HL-60 (cell line): ENCODE data around the gene RERG.

Experiments
- POLR2AphosphoS5 ChIP-seq: IDR thresholded peaks from 2 replicates; pipeline ENCODE4 v1.6.1; 2012; ENCODE audit warnings: low read depth
- SPI1 ChIP-seq: IDR thresholded peaks from 2 replicates; pipeline ENCODE4 v1.6.1; 2012; ENCODE audit warnings: low read depth, mild to moderate bottlenecking, borderline replicate concordance
- TF ChIP-seq, protein P1 (sequence below): IDR thresholded peaks from one replicate; pipeline ENCODE4 v1.5.1; 2011; ENCODE audit warnings: low read length, control low read depth, inconsistent platforms; ENCODE audit not compliant: insufficient read depth
- TF ChIP-seq, protein P2 (sequence below): IDR thresholded peaks from 2 replicates; pipeline ENCODE4 v1.6.1; 2012; ENCODE audit warnings: low read depth; ENCODE audit not compliant: insufficient replicate concordance

DNA sequence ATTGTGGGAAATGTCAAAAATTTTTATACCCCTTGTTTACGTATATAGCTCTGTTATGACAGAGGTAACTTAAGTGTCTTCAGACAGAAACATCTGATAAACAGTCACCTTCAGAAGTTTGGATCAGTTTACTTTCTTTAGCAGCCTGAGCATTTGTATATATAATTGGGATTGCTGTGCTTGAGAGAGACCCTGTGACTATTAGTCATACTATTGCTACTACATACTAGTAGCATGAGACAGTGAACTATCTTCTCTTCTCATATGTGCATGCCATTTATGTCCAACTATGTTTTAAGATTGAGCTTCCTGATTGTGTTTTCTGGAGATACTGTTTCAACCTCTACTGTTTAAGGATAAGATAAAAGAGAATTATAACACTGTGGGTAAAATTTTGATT lies 146.9 kb downstream of the RERG start:
- TF ChIP-seq, protein P1, sequence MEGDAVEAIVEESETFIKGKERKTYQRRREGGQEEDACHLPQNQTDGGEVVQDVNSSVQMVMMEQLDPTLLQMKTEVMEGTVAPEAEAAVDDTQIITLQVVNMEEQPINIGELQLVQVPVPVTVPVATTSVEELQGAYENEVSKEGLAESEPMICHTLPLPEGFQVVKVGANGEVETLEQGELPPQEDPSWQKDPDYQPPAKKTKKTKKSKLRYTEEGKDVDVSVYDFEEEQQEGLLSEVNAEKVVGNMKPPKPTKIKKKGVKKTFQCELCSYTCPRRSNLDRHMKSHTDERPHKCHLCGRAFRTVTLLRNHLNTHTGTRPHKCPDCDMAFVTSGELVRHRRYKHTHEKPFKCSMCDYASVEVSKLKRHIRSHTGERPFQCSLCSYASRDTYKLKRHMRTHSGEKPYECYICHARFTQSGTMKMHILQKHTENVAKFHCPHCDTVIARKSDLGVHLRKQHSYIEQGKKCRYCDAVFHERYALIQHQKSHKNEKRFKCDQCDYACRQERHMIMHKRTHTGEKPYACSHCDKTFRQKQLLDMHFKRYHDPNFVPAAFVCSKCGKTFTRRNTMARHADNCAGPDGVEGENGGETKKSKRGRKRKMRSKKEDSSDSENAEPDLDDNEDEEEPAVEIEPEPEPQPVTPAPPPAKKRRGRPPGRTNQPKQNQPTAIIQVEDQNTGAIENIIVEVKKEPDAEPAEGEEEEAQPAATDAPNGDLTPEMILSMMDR, result no peak
- TF ChIP-seq POLR2AphosphoS5 (no peak), SPI1 (no peak)
- TF ChIP-seq, protein P2, sequence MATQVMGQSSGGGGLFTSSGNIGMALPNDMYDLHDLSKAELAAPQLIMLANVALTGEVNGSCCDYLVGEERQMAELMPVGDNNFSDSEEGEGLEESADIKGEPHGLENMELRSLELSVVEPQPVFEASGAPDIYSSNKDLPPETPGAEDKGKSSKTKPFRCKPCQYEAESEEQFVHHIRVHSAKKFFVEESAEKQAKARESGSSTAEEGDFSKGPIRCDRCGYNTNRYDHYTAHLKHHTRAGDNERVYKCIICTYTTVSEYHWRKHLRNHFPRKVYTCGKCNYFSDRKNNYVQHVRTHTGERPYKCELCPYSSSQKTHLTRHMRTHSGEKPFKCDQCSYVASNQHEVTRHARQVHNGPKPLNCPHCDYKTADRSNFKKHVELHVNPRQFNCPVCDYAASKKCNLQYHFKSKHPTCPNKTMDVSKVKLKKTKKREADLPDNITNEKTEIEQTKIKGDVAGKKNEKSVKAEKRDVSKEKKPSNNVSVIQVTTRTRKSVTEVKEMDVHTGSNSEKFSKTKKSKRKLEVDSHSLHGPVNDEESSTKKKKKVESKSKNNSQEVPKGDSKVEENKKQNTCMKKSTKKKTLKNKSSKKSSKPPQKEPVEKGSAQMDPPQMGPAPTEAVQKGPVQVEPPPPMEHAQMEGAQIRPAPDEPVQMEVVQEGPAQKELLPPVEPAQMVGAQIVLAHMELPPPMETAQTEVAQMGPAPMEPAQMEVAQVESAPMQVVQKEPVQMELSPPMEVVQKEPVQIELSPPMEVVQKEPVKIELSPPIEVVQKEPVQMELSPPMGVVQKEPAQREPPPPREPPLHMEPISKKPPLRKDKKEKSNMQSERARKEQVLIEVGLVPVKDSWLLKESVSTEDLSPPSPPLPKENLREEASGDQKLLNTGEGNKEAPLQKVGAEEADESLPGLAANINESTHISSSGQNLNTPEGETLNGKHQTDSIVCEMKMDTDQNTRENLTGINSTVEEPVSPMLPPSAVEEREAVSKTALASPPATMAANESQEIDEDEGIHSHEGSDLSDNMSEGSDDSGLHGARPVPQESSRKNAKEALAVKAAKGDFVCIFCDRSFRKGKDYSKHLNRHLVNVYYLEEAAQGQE, result no peak
